H1 (cell line): ENCODE measurements around the gene LACTB. TPM values are rescaled to one million over a fixed set of nuclear protein-coding genes. Genes with fewer than 3 reads are reported as not detected.

Experiments
- CTCF ChIA-PET: fragments of 300-600 bp; sonication (Branson Sonifier 250); formaldehyde crosslinking; loops from one replicate; lab custom pipeline; 2021; ENCODE audit not compliant: partially characterized antibody; lab: Charles Lee
- POLR2A ChIA-PET: fragments of 300-600 bp; sonication (Branson Sonifier 250); formaldehyde crosslinking; loops from one replicate; lab custom pipeline; 2021; ENCODE audit warnings: inconsistent platforms; ENCODE audit not compliant: partially characterized antibody; lab: Charles Lee
- DNase-seq, 2 experiments: peaks; one replicate each; pipeline versions ENCODE4 v3.0.0 to v3.0.0-alpha.2; 2010 to 2022; ENCODE audit warnings: low spot score in 2 of 2, low read depth in 1 of 2, mixed read lengths in 1 of 2
- FAIRE-seq: peaks from 2 replicates; lab custom pipeline; 2011; peaks lifted over from hg19 to GRCh38; lab: Jason Lieb, UNC
- H2AFZ ChIP-seq: 2 replicates; pipeline ENCODE4 v1.8.1; 2012; ENCODE audit warnings: low read length, inconsistent platforms
- H2AK5ac ChIP-seq: 2 replicates; pipeline ENCODE4 v1.6.1; 2013; ENCODE audit warnings: low read depth, low read length
- H2BK120ac ChIP-seq: replicated peaks from 2 replicates; pipeline ENCODE3; 2013; ENCODE audit warnings: low read depth, low read length, inconsistent platforms
- H2BK12ac ChIP-seq: 2 replicates; pipeline ENCODE4 v1.6.1; 2013; ENCODE audit warnings: low read depth, low read length
- H2BK15ac ChIP-seq: 2 replicates; pipeline ENCODE4 v1.6.1; 2013; ENCODE audit warnings: low read length
- H2BK20ac ChIP-seq: 2 replicates; pipeline ENCODE4 v1.6.1; 2013; ENCODE audit warnings: low read length
- H2BK5ac ChIP-seq: 2 replicates; pipeline ENCODE4 v1.6.1; 2013; ENCODE audit warnings: low read depth, low read length
- H3K14ac ChIP-seq: 2 replicates; pipeline ENCODE4 v1.6.1; 2013; ENCODE audit warnings: inconsistent platforms; ENCODE audit not compliant: insufficient read length
- H3K18ac ChIP-seq: 2 replicates; pipeline ENCODE4 v1.6.1; 2013; ENCODE audit warnings: low read length; ENCODE audit errors: extremely low read depth
- H3K23ac ChIP-seq: 2 replicates; pipeline ENCODE4 v1.6.1; 2013; ENCODE audit warnings: inconsistent platforms; ENCODE audit not compliant: insufficient read length
- H3K23me2 ChIP-seq: 2 replicates; pipeline ENCODE4 v1.6.1; 2013; ENCODE audit warnings: low read depth, low read length
- H3K27ac ChIP-seq: 2 replicates; pipeline ENCODE4 v1.6.1; 2011; ENCODE audit warnings: low read depth, low read length, inconsistent platforms
- H3K27me3 ChIP-seq, 4 experiments: replicated peaks in 1 of 4; 1 replicate in 1 of 4; 2 replicates in 3 of 4; pipeline versions ENCODE4 v1.6.1 to v1.8.1; 2011 to 2013; ENCODE audit warnings: low read length in 3 of 4, mild to moderate bottlenecking in 3 of 4, inconsistent platforms in 2 of 4, mixed read lengths in 2 of 4, moderate library complexity in 1 of 4; ENCODE audit not compliant: control insufficient read depth in 3 of 4, insufficient read depth in 3 of 4; ENCODE audit errors: extremely low read depth in 1 of 4
- H3K36me3 ChIP-seq, 4 experiments: 2 replicates each; pipeline versions ENCODE4 v1.6.1 to v1.8.1; 2011 to 2013; ENCODE audit warnings: mild to moderate bottlenecking in 4 of 4, low read length in 3 of 4, moderate library complexity in 2 of 4, control low read depth in 1 of 4, inconsistent platforms in 1 of 4; ENCODE audit not compliant: insufficient read depth in 4 of 4, control insufficient read depth in 2 of 4
- H3K4ac ChIP-seq: replicated peaks from 2 replicates; pipeline ENCODE3; 2013; ENCODE audit warnings: low read length, low read depth, mixed read lengths, inconsistent platforms; ENCODE audit not compliant: insufficient read length
- H3K4me1 ChIP-seq, 4 experiments: replicated peaks in 1 of 4; 1 replicate in 1 of 4; 2 replicates in 3 of 4; pipeline versions ENCODE4 v1.6.1 to v1.8.1; 2011 to 2013; ENCODE audit warnings: low read length in 3 of 4, inconsistent platforms in 2 of 4, mixed read lengths in 1 of 4; ENCODE audit not compliant: insufficient read depth in 4 of 4, control insufficient read depth in 3 of 4
- H3K4me2 ChIP-seq, 2 experiments: 2 replicates each; pipeline versions ENCODE4 v1.6.1 to v1.8.1; 2011 to 2013; ENCODE audit warnings: low read depth in 2 of 2, low read length in 2 of 2, control low read depth in 1 of 2, inconsistent platforms in 1 of 2, mild to moderate bottlenecking in 1 of 2; ENCODE audit not compliant: insufficient read depth in 1 of 2
- H3K4me3 ChIP-seq, 4 experiments: fragments of 200-600, 300-600 bp in 1 of 4; sonication (generic), shearing (Covaris generic), sonication (Bioruptor Twin) in 1 of 4; 2 replicates each; pipeline versions ENCODE4 v1.5.1 to v1.8.1; 2011 to 2016; ENCODE audit warnings: low read length in 4 of 4, low read depth in 3 of 4, control low read depth in 2 of 4, inconsistent platforms in 2 of 4, mild to moderate bottlenecking in 2 of 4, mixed read lengths in 1 of 4, moderate library complexity in 1 of 4; ENCODE audit not compliant: insufficient read depth in 2 of 4; ENCODE audit errors: extremely low read depth in 1 of 4
- H3K56ac ChIP-seq: replicated peaks from 2 replicates; pipeline ENCODE3; 2013; ENCODE audit warnings: low read depth, mild to moderate bottlenecking, mixed read lengths, low read length, inconsistent platforms; ENCODE audit not compliant: insufficient read length
- H3K79me1 ChIP-seq: 2 replicates; pipeline ENCODE4 v1.6.1; 2013; ENCODE audit warnings: low read depth, low read length, control low read depth
- H3K79me2 ChIP-seq, 2 experiments: 2 replicates each; pipeline versions ENCODE4 v1.6.1 to v1.8.1; 2012 to 2013; ENCODE audit warnings: low read length in 2 of 2, mild to moderate bottlenecking in 2 of 2, inconsistent platforms in 1 of 2; ENCODE audit not compliant: insufficient read depth in 2 of 2, control insufficient read depth in 1 of 2
- H3K9ac ChIP-seq, 4 experiments: replicated peaks in 1 of 4; 1 replicate in 1 of 4; 2 replicates in 3 of 4; pipeline versions ENCODE4 v1.6.1 to v1.8.1; 2011 to 2013; ENCODE audit warnings: low read depth in 3 of 4, low read length in 3 of 4, control low read depth in 2 of 4, mild to moderate bottlenecking in 2 of 4, moderate library complexity in 2 of 4, inconsistent platforms in 1 of 4; ENCODE audit errors: extremely low read depth in 1 of 4
- H3K9me3 ChIP-seq, 2 experiments: 2 replicates each; pipeline versions ENCODE4 v1.6.1 to v1.8.1; 2012 to 2013; ENCODE audit warnings: mild to moderate bottlenecking in 2 of 2, moderate library complexity in 2 of 2, control low read depth in 1 of 2, inconsistent platforms in 1 of 2, low read depth in 1 of 2, low read length in 1 of 2, mixed read lengths in 1 of 2; ENCODE audit not compliant: insufficient read depth in 2 of 2
- H4K20me1 ChIP-seq, 2 experiments: replicated peaks in 1 of 2; 2 replicates each; pipeline versions ENCODE3 to v1.8.1; 2011 to 2013; ENCODE audit warnings: inconsistent platforms in 2 of 2, low read length in 2 of 2, mild to moderate bottlenecking in 1 of 2; ENCODE audit not compliant: insufficient read depth in 2 of 2, control insufficient read depth in 1 of 2
- H4K5ac ChIP-seq: 2 replicates; pipeline ENCODE4 v1.6.1; 2013; ENCODE audit warnings: low read length, low read depth, mixed read lengths, inconsistent platforms; ENCODE audit not compliant: insufficient read length
- H4K8ac ChIP-seq: 2 replicates; pipeline ENCODE4 v1.8.0; 2013; ENCODE audit warnings: mild to moderate bottlenecking, moderate library complexity, low read length, inconsistent platforms; ENCODE audit not compliant: insufficient read depth; ENCODE audit errors: extremely low read depth
- H4K91ac ChIP-seq: replicated peaks from 2 replicates; pipeline ENCODE3; 2013; ENCODE audit warnings: low read length, mixed read lengths, inconsistent platforms; ENCODE audit not compliant: insufficient read length
- BCL11A ChIP-seq, 2 experiments: IDR thresholded peaks; one replicate each; pipeline ENCODE4 v1.6.1; 2011; ENCODE audit warnings: low read depth in 2 of 2, low read length in 2 of 2, mild to moderate bottlenecking in 2 of 2
- CBX5 ChIP-seq: fragments of 300-800, 300-1000 bp; sonication (generic); IDR thresholded peaks from 2 replicates; pipeline ENCODE4 v1.7.1; 2016; ENCODE audit warnings: antibody characterized with exemption, low read length, low read depth
- CHD2 ChIP-seq: IDR thresholded peaks from 2 replicates; pipeline ENCODE4 v1.6.1; 2012; ENCODE audit warnings: low read length, improper control_type of control experiment
- EGR1 ChIP-seq: IDR thresholded peaks from 2 replicates; pipeline ENCODE4 v1.6.1; 2011; ENCODE audit warnings: low read depth, low read length, borderline replicate concordance
- JUND ChIP-seq: IDR thresholded peaks from 2 replicates; pipeline ENCODE4 v1.6.1; 2011; ENCODE audit warnings: mild to moderate bottlenecking, improper control_type of control experiment, low read length
- KDM1A ChIP-seq: fragments of 200-600, 300-600 bp; sonication (generic); IDR thresholded peaks from 2 replicates; pipeline ENCODE4 v1.7.1; 2016; ENCODE audit warnings: mild to moderate bottlenecking, low read length, borderline replicate concordance
- RBBP5 ChIP-seq: IDR thresholded peaks from 2 replicates; pipeline ENCODE4 v1.7.1; 2012; ENCODE audit warnings: low read depth, mild to moderate bottlenecking, inconsistent platforms, low read length, moderate library complexity, borderline replicate concordance
- TBP ChIP-seq: IDR thresholded peaks from 2 replicates; pipeline ENCODE4 v1.6.1; 2011; ENCODE audit warnings: low read depth, low read length, improper control_type of control experiment
- YY1 ChIP-seq: IDR thresholded peaks from 2 replicates; pipeline ENCODE4 v1.6.1; 2011; ENCODE audit warnings: low read depth, mild to moderate bottlenecking, low read length
- ZNF274 ChIP-seq: IDR thresholded peaks from 2 replicates; pipeline ENCODE4 v1.7.0; 2012; ENCODE audit warnings: low read length, borderline replicate concordance; ENCODE audit errors: extremely low read depth
- WGBS, 2 experiments: shearing (Covaris generic) in 1 of 2; methylation state at CpG; one replicate each; pipeline versions ENCODE4 v1.1.6 to v1.1.7; 2013 to 2015; ENCODE audit warnings: low lambda C conversion rate in 2 of 2, mixed read lengths in 2 of 2, inconsistent platforms in 1 of 2, low coverage in 1 of 2, missing lambda C conversion rate in 1 of 2; ENCODE audit not compliant: insufficient replicate concordance in 2 of 2, insufficient coverage in 1 of 2, insufficient read length in 1 of 2; ENCODE audit errors: extremely low coverage in 1 of 2, missing lambda C conversion rate in 1 of 2; 5-methylcytosine and 5-hydroxymethylcytosine counted together
- polyA plus RNA-seq, 7 experiments: library from polyadenylated mRNA; depleted of rRNA in 3 of 7; stranded (reverse) in 5 of 7; unstranded in 2 of 7; fragments of >200 nt in 5 of 7; fragments of 200-250 nt in 2 of 7; gene quantifications; 1 replicate in 5 of 7; 2 replicates in 1 of 7; 4 replicates in 1 of 7; pipeline versions ENCODE4 v1.2.1 to v1.2.3, GENCODE V29; 2011 to 2013; ENCODE audit warnings: missing spikeins in 2 of 7, mixed read lengths in 2 of 7
- total RNA-seq: library from RNA; stranded (reverse); fragmentation: NEBNext Ultra II Directional; extraction: Animal tissue kit (Norgen Biotek cat#: 25700); gene quantifications from 2 replicates; pipeline ENCODE4 v1.2.1, GENCODE V29; 2021

LACTB gene
- total and polyA plus RNA-seq, 2 of the 8 experiments (the other 6 are each of a cell fraction or from before 2014, with no cell fraction given): 5.8 to 14.9 TPM

DNA sequence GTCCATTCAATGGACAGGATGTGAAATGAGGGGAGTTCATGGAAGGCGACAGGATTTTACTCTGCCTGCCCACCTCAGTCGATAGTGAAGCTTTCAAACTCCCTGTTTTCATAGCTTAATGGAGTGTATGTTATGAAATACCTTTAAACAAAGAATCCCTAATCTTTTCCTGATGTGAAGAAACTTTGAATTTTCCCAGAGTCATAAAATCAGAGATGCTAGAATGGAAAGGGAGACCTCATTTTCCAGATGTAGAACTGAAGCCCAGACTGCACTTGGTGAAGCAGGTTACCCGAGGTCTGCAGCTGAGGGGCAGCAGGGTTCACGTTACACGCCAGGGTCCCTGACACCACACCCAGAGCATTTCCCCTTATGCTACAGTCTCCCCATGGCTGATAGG is 34.7 kb upstream of the LACTB start:
- FAIRE-seq: no peak

More for the DNA sequence above, 34.7 kb upstream of the LACTB start:
- H3K4ac ChIP-seq: peak overlapping the region; percentile 73
- no peak overlapping the region for H3K56ac ChIP-seq
- no peaks in the 10 kb centered on the region for H4K20me1 ChIP-seq
- H3K79me2 ChIP-seq: no peaks in the 10 kb centered on the region
- H3K9me3 ChIP-seq: no peaks in the 10 kb centered on the region
- H3K14ac ChIP-seq: no peak overlapping the region
- TF ChIP-seq EGR1 (no peak), TBP (no peak), KDM1A (no peak), CHD2 (no peak), BCL11A (IDR thresholded peaks at IDR 0.05; ENCODE audit: low read depth in 2 of 2, low read length in 2 of 2) (no peak), CBX5 (no peak), YY1 (no peak), JUND (no peak), RBBP5 (no peak), ZNF274 (no peak)
- H3K23ac ChIP-seq: no peak overlapping the region
- H3K23me2 ChIP-seq: no peaks in the 10 kb centered on the region
- H3K36me3 ChIP-seq: no peaks in the 10 kb centered on the region
- H3K27ac ChIP-seq: no peak overlapping the region
- H4K8ac ChIP-seq: no peak overlapping the region
- no peak overlapping the region for H2AK5ac ChIP-seq
- ChIA-PET POLR2A (interaction anchor here (0.8 to 18.5 kb wide), 6 partner anchors 17 to 42 kb away, joined by 3 to 325 read pairs (median 3); partner anchors contain the start of gene TPM1), CTCF (interaction anchor here (0.6 to 5.1 kb wide), 5 partner anchors 10 to 240 kb away, joined by 3 to 32 read pairs (median 4); no protein-coding TSS in a partner anchor)
- H2BK120ac ChIP-seq: peak overlapping the region; percentile 48
- no peak overlapping the region for H4K5ac ChIP-seq
- H2BK5ac ChIP-seq: no peak overlapping the region
- no peaks in the 10 kb centered on the region for H3K79me1 ChIP-seq
- no peak overlapping the region for H4K91ac ChIP-seq
- 78% methylated on average over 5 of the region's 5 CpGs; no CpG with 5 or more reads in 1 of the 2 experiments for WGBS, 2 experiments
- no peak overlapping the region for H3K4me2 ChIP-seq
- H3K4me3 ChIP-seq: no peak overlapping the region
- H2AFZ ChIP-seq: peak overlapping the region; percentile 10; the same call in 1 of the 2 replicates
- no peak overlapping the region for H3K9ac ChIP-seq
- no peak for DNase-seq
- H3K27me3 ChIP-seq: no peaks in the 10 kb centered on the region
- no peak overlapping the region for H3K18ac ChIP-seq
- H2BK20ac ChIP-seq: peak overlapping the region; percentile 51
- peaks cover 4 to 17% (median 15%) of the 10 kb centered on the region in 4 experiments; a peak in 6 of 7 replicates for H3K4me1 ChIP-seq
- peak overlapping the region; percentile 62; the same call in 1 of the 2 replicates for H2BK12ac ChIP-seq
- H2BK15ac ChIP-seq: no peak overlapping the region
